GM12872 (cell line): Measurements from ENCODE around the gene NEK2.

Experiments used
- TF ChIP-seq, protein P1 (sequence below): IDR thresholded peaks from 3 replicates; pipeline ENCODE4 v1.5.1; 2011; ENCODE audit warnings: low read depth, mild to moderate bottlenecking, low read length, moderate library complexity; ENCODE audit not compliant: insufficient read depth

NEK2 gene

DNA sequence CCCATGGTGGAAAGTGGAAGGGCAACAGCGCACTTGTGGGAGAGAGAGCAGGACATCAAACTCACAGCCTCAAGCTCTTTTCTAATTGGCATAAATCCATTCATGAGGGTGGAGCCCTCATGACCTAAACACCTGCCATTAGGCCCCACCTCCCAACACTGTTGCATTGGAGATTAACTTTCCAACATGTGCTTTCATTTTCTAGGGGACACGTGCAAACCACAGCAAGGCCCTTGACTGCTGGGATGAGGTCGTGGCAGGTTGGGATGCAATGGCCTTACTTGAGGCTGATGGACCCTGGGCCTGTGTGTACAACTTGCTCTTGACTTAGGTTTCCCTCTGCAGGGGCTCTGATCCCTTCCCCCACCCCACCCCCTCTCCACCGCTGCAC lies 35.9 kb upstream of the NEK2 start:
- TF ChIP-seq, protein P1, sequence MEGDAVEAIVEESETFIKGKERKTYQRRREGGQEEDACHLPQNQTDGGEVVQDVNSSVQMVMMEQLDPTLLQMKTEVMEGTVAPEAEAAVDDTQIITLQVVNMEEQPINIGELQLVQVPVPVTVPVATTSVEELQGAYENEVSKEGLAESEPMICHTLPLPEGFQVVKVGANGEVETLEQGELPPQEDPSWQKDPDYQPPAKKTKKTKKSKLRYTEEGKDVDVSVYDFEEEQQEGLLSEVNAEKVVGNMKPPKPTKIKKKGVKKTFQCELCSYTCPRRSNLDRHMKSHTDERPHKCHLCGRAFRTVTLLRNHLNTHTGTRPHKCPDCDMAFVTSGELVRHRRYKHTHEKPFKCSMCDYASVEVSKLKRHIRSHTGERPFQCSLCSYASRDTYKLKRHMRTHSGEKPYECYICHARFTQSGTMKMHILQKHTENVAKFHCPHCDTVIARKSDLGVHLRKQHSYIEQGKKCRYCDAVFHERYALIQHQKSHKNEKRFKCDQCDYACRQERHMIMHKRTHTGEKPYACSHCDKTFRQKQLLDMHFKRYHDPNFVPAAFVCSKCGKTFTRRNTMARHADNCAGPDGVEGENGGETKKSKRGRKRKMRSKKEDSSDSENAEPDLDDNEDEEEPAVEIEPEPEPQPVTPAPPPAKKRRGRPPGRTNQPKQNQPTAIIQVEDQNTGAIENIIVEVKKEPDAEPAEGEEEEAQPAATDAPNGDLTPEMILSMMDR: no peak

DNA sequence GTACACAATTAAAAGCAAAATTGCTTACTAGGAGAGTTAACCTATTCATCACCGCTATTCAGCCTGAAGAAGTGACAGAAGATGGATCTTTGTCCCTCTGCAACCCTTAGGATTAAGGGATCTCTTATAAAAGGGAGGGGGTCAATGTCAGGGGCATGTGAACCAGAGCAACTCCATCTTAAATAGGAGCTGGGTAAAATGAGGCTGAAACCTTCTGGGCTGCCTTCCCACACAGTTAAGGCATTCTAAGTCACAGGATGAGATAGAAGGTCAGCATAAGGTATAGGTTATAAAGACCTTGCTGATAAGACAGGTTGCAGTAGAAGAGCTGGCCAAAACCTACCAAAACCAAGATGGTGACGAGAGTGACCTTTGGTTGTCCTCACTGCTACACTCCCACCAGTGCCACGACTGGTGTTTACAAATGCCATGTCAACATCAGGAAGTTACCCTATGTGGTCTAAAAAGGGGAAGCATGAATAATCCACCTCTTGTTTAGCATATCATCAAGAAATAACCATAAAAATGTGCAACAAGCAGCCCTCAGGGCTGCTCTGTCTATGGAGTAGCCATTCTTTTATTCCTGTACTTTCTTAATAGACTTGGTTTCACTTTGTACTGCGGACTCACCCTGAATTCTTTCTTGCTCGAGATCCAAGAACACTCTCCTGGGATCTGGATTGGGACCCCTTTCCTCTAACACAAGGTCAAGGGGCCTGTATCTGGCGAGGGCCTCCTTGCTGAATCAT lies 35.3 kb upstream of the NEK2 start:
- TF ChIP-seq, protein P1: no peak

DNA sequence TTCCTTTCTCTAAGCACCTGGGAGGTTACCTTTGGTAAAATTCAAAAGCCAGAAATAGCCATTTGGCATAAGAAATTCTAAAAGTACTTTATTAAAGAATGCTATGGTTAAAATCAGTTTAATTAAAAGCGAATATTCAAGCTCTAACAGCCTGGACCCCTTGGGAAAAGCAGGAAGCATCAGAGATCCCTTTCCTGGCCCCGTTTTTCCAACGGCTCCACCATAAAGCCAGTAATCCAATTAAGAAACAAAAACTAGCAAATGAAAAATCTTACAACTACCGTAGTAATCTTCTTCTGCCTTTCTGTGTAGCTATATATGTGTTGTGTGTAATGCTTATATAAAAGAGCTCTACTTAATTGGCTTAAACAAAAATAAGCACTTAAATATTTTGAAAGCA lies 33.5 kb upstream of the NEK2 start:
- TF ChIP-seq, protein P1: no peak

DNA sequence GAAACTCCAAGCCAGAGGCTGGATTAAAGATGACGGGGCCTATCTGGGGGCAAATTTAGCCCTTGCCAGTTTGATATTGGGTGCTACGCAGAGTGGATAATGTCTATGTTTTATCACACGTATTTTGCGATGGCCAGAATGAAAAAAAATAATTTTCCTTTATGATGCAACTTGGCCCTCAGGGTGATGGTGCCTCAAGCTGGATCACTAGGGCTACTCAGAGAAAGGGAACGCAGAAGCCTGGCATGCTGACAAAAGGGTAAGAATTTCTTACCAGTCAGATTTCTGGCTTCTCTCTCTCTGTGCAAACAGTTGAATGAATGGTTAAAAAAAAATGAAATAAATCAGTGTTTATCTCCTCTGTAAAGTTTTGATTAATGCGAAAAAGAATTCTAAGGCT lies 32.6 kb upstream of the NEK2 start:
- TF ChIP-seq, protein P1: no peak

DNA sequence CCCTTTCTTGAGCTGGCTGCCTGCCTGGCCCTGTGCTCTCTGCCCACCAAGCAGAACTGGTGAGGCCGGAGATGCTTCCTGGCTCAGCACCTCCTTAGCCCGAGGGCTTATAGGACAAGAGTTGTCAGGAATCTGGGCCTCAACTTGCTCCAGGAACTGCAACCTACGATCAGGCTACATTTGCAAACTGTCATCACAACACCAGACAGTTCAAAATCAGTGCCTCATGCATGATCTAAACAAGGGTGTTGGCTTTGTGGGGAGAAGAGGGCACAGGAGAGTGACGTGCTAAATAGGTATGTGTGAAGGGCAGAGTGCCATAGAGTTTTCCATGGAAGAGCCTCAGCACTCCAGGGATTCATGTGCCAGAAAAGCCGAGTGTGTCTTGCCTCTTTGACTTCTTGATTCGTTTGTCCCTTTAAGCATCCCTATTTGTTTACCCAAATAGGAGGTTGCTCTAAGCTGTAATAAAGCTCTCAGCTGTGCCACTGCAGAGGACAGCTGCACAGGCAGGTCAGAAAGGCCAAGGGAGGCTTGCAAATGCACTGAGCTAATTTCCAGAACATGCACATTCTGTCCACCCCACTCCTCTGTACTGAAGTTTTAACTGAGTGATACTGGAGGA lies 30.2 kb upstream of the NEK2 start:
- TF ChIP-seq, protein P1: no peak

DNA sequence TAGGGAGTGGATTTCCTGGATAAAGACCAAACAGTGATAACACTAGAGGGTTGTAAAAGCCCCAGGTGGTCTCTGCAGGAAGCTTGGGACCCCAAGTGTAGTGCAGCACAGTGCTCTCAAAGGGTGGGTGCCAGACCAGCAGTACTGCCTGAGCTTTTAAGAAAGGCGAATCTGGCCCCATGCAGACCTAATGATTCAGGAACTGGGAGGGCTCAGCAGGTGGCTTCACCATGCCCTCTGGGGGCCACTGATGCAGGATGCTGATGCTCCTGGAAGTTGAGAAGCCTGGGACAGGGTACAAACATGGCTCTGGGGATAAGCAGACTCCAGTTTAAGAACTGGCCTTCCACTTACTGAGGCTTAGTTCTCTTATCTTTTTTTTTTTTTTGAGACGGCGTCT lies 29.1 kb upstream of the NEK2 start:
- TF ChIP-seq, protein P1: no peak

DNA sequence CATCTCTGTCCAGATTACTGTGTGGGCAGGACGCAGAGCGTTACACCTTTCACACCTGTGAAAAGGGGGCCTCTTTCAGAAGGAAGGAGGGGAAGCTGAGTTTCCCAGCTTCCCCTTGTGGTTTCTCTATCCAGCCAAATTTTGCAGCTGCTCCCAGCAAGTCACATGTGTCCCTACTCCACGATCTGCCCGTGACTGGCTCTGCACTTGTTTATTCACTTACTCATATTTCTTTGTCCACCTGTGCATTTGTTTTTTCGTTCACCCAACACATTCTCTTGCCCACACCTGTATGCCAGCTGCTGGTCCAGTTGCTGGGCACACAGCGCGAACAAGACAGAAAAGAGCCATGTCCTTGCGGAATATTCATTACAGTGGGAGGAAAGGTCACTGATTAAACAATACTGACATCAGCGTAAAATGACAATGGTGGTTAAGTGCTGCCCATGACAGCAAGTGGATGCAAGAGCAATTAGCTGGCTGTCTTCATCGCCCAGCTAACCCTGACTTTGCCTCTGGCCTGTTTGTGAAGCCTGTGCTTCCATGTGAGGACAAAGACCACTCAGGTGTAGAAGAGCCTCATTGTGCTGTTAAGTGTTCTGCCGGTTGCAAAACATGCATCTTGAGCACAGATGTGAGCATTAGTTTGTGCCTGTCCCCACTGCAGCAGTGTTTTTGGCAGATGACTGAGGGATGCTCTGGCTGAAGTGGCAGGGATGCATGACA lies 28.6 kb upstream of the NEK2 start:
- TF ChIP-seq, protein P1: no peak
